DMS79 (cell line): ENCODE data around the gene FOXD4.
"Not testable (repeated sequence)": the region's sequence is repeated elsewhere in the genome, so short reads cannot be mapped to it uniquely, and the experiment has no call there.

Experiments
- DNase-seq: peaks from one replicate; lab custom pipeline; 2025; lab: John Stamatoyannopoulos, UW

FOXD4 gene

GRCh38 chr9:93909-94308 lies 24.3 kb downstream of the FOXD4 start:
- DNase-seq = not testable (repeated sequence)

- not testable (repeated sequence) for DNase-seq
These were observed 27.4 kb downstream of the FOXD4 start for GRCh38 chr9:90851-91250.

- not testable (repeated sequence) for DNase-seq
These were observed 29.7 kb downstream of the FOXD4 start for GRCh38 chr9:88396-89037.

GRCh38 chr9:87860-88259 lies 30.4 kb downstream of the FOXD4 start:
- not testable (repeated sequence) for DNase-seq

- DNase-seq = not testable (repeated sequence)
These were observed 31.1 kb downstream of the FOXD4 start for GRCh38 chr9:87105-87504.

GRCh38 chr9:86697-87096 lies 31.5 kb downstream of the FOXD4 start:
- DNase-seq = not testable (repeated sequence)

- not testable (repeated sequence) for DNase-seq
These were observed 35.1 kb downstream of the FOXD4 start for GRCh38 chr9:82932-83689.

GRCh38 chr9:78333-78732 lies 39.9 kb downstream of the FOXD4 start:
- DNase-seq = not testable (repeated sequence)

- not testable (repeated sequence) for DNase-seq
These were observed 41.8 kb downstream of the FOXD4 start for GRCh38 chr9:76389-76788.

GRCh38 chr9:73900-74525 lies 44.2 kb downstream of the FOXD4 start:
- not testable (repeated sequence) for DNase-seq

GRCh38 chr9:73076-73899 lies 44.9 kb downstream of the FOXD4 start:
- DNase-seq = not testable (repeated sequence)
